SK-N-DZ (cell line): ENCODE measurements around the gene CCNYL1.
"Not testable (repeated sequence)": the region's sequence is repeated elsewhere in the genome, so short reads cannot be mapped to it uniquely, and the experiment has no call there.

ENCODE experiments used
- DNase-seq: peaks from one replicate; pipeline ENCODE4 v3.0.0-alpha.2; 2015; ENCODE audit warnings: low spot score

The CCNYL1 gene

GRCh38 chr2:207734636-207735512 is 23.4 kb downstream of the CCNYL1 start:
- DNase-seq: no peak

- DNase-seq: not testable (repeated sequence)
These were observed 24.0 kb downstream of the CCNYL1 start for GRCh38 chr2:207735513-207735859.

GRCh38 chr2:207743514-207743913 is 32.1 kb downstream of the CCNYL1 start:
- no peak for DNase-seq

- no peak for DNase-seq
These were observed 32.6 kb downstream of the CCNYL1 start for GRCh38 chr2:207744050-207744449.

GRCh38 chr2:207744451-207744850 is 33.0 kb downstream of the CCNYL1 start:
- no peak for DNase-seq

- DNase-seq: peak; percentile 77
These were observed 34.7 kb downstream of the CCNYL1 start for GRCh38 chr2:207746131-207746530.

- DNase-seq: no peak
These were observed 36.5 kb downstream of the CCNYL1 start for GRCh38 chr2:207747653-207748560.

GRCh38 chr2:207748993-207749392 is 37.6 kb downstream of the CCNYL1 start:
- DNase-seq: no peak

GRCh38 chr2:207749873-207750272 is 38.4 kb downstream of the CCNYL1 start:
- no peak for DNase-seq

- no peak for DNase-seq
These were observed 38.9 kb downstream of the CCNYL1 start for GRCh38 chr2:207750345-207750744.

GRCh38 chr2:207750876-207751275 is 39.4 kb downstream of the CCNYL1 start:
- DNase-seq: no peak

- not testable (repeated sequence) for DNase-seq
These were observed 42.2 kb downstream of the CCNYL1 start for GRCh38 chr2:207753688-207754087.

- DNase-seq: no peak
These were observed 43.3 kb downstream of the CCNYL1 start for GRCh38 chr2:207754498-207755383.

GRCh38 chr2:207758025-207758424 is 46.6 kb downstream of the CCNYL1 start:
- no peak for DNase-seq

GRCh38 chr2:207759890-207760289 is 48.5 kb downstream of the CCNYL1 start:
- no peak for DNase-seq

- no peak for DNase-seq
These were observed 49.0 kb downstream of the CCNYL1 start for GRCh38 chr2:207760453-207760852.

- not testable (repeated sequence) for DNase-seq
These were observed 50.0 kb downstream of the CCNYL1 start for GRCh38 chr2:207761426-207761825.

- no peak for DNase-seq
These were observed 50.7 kb downstream of the CCNYL1 start for GRCh38 chr2:207762146-207762545.

GRCh38 chr2:207763303-207763917 is 52.0 kb downstream of the CCNYL1 start:
- no peak for DNase-seq

GRCh38 chr2:207764096-207764630 is 52.7 kb downstream of the CCNYL1 start:
- no peak for DNase-seq

GRCh38 chr2:207765547-207765946 is 54.1 kb downstream of the CCNYL1 start:
- DNase-seq: no peak
